ENCODE measurements around the gene STRN4. TPM values are rescaled to one million over a fixed set of nuclear protein-coding genes. Genes with fewer than 3 reads are reported as not detected.

STRN4 gene
- total and polyA plus RNA-seq, 4 donors = 9.5 to 29.9 (median 24.8) TPM

- Histone ChIP-seq H3K9ac (ENCODE audit: low read depth in 1 of 2, low read length in 2 of 2) (no peak overlapping the region), H3K27ac (ENCODE audit: low read depth in 1 of 2, low read length in 2 of 2) (no peak overlapping the region), H3K4me1 (ENCODE audit: control insufficient read depth in 4 of 4, insufficient read depth in 4 of 4, low read length in 3 of 4) (peaks cover 1 to 6% (median 3%) of the 10 kb centered on the region in 4 donors), H3K27me3 (ENCODE audit: control insufficient read depth in 4 of 4, insufficient read depth in 4 of 4, low read length in 3 of 4) (no peaks in the 10 kb centered on the region), H3K9me3 (ENCODE audit: control insufficient read depth in 4 of 4, low read length in 3 of 4) (no peaks in the 10 kb centered on the region), H3K4me3 (ENCODE audit: low read depth in 1 of 3, low read length in 3 of 3) (no peak overlapping the region), H3K36me3 (ENCODE audit: control insufficient read depth in 4 of 4, insufficient read depth in 3 of 4, low read depth in 1 of 4, low read length in 3 of 4) (peaks cover 0 to 2% (median 0%) of the 10 kb centered on the region in 4 donors)
- no peak for DNase-seq (ENCODE audit: low spot score)
- 97% methylated on average over 5 of the region's 5 CpGs for WGBS
- no peak for TF ChIP-seq GABPA (IDR thresholded peaks at IDR 0.05 in 1 of 2, conservative IDR thresholded peaks at IDR 0.05 in 1 of 2)
- TF ChIP-seq, protein P1, sequence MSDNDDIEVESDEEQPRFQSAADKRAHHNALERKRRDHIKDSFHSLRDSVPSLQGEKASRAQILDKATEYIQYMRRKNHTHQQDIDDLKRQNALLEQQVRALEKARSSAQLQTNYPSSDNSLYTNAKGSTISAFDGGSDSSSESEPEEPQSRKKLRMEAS (IDR thresholded peaks at IDR 0.05) = no peak
- TF ChIP-seq RAD21 (IDR thresholded peaks at IDR 0.05) = no peak
Observed at GRCh38 chr19:46760363-46760762, 14.1 kb upstream of the STRN4 start.

DNA sequence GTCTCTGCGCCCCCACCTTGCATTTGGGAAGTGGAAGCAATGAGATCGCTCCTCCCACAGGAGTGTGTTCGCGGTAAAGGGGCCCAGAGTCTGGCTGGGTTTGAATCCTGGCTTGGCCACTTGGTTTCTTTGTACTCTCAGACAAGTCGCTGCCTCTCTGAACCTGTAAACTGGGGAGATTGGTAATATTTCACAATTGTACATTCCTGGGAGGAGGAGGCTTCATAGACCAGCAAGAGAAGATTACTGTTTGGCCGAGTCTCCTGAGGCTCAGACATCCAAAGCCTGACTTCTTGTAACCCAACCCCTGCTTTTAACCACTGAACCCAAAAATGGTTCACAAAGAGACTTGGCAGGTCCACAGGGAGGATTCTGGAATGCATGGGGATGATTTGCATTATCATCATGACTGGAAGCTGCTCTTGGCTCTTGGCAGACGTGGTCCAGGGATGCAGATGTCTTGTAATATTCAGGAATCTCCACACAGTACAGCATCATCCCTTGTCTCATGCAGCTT is 13.6 kb upstream of the STRN4 start:
- TF ChIP-seq YY1 (IDR thresholded peaks at IDR 0.05) (no peak), HNF4G (IDR thresholded peaks at IDR 0.05) (no peak), EGR1 (IDR thresholded peaks at IDR 0.05; ENCODE audit: low read depth in 2 of 2) (no peak), TAF1 (conservative IDR thresholded peaks at IDR 0.05) (no peak), SP1 (IDR thresholded peaks at IDR 0.05) (no peak), JUND (IDR thresholded peaks at IDR 0.05) (no peak)
- no peaks in the 10 kb centered on the region for H3K27me3 ChIP-seq (ENCODE audit: control insufficient read depth in 4 of 4, insufficient read depth in 4 of 4, low read length in 3 of 4)
- peaks cover 1 to 6% (median 3%) of the 10 kb centered on the region in 4 donors for H3K4me1 ChIP-seq (ENCODE audit: control insufficient read depth in 4 of 4, insufficient read depth in 4 of 4, low read length in 3 of 4)
- H3K9me3 ChIP-seq (ENCODE audit: control insufficient read depth in 4 of 4, low read length in 3 of 4) = no peaks in the 10 kb centered on the region
- H3K4me3 ChIP-seq (ENCODE audit: low read depth in 1 of 3, low read length in 3 of 3) = no peak overlapping the region
- no peak overlapping the region for H3K9ac ChIP-seq (ENCODE audit: low read depth in 1 of 2, low read length in 2 of 2)
- no peak overlapping the region for H3K27ac ChIP-seq (ENCODE audit: low read depth in 1 of 2, low read length in 2 of 2)
- DNase-seq (ENCODE audit: low spot score) = no peak
- WGBS = 79% methylated on average over 7 of the region's 7 CpGs
- H3K36me3 ChIP-seq (ENCODE audit: control insufficient read depth in 4 of 4, insufficient read depth in 3 of 4, low read depth in 1 of 4, low read length in 3 of 4) = peaks cover 0 to 2% (median 0%) of the 10 kb centered on the region in 4 donors

DNA sequence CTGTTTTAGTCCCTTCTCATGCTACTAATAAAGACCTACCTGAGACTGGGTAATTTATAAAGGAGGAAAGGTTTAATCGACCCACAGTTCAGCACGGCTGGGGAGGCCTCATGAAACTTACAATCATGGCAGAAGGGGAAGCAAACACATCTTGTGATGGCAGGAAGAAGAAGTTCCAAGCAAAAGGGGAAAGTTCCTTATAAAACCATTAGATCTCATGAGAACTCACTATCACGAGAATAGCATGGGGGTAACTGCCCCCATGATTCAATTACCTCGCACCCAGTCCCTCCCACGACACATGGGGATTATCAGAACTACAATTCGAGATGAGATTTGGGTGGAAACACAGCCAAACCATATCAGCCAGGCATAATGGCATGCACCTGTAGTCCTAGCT is 13.0 kb upstream of the STRN4 start:
- H3K4me1 ChIP-seq (ENCODE audit: control insufficient read depth in 4 of 4, insufficient read depth in 4 of 4, low read length in 3 of 4) = peaks cover 1 to 6% (median 3%) of the 10 kb centered on the region in 4 donors
- no peak for TF ChIP-seq JUND (IDR thresholded peaks at IDR 0.05)
- no peak for TF ChIP-seq HNF4A (conservative IDR thresholded peaks at IDR 0.05)
- TF ChIP-seq GABPA (IDR thresholded peaks at IDR 0.05 in 1 of 2, conservative IDR thresholded peaks at IDR 0.05 in 1 of 2) = no peak
- TF ChIP-seq HNF4G (IDR thresholded peaks at IDR 0.05) = no peak
- TF ChIP-seq NR2F2 (IDR thresholded peaks at IDR 0.05) = no peak
- no peak for TF ChIP-seq RXRA (IDR thresholded peaks at IDR 0.05)
- no peak for TF ChIP-seq YY1 (IDR thresholded peaks at IDR 0.05)
- TF ChIP-seq RAD21 (IDR thresholded peaks at IDR 0.05) = no peak
- TF ChIP-seq CTCF (IDR thresholded peaks at IDR 0.05; ENCODE audit: low read depth, low read length, missing input control) = no peak
- TF ChIP-seq, protein P2, sequence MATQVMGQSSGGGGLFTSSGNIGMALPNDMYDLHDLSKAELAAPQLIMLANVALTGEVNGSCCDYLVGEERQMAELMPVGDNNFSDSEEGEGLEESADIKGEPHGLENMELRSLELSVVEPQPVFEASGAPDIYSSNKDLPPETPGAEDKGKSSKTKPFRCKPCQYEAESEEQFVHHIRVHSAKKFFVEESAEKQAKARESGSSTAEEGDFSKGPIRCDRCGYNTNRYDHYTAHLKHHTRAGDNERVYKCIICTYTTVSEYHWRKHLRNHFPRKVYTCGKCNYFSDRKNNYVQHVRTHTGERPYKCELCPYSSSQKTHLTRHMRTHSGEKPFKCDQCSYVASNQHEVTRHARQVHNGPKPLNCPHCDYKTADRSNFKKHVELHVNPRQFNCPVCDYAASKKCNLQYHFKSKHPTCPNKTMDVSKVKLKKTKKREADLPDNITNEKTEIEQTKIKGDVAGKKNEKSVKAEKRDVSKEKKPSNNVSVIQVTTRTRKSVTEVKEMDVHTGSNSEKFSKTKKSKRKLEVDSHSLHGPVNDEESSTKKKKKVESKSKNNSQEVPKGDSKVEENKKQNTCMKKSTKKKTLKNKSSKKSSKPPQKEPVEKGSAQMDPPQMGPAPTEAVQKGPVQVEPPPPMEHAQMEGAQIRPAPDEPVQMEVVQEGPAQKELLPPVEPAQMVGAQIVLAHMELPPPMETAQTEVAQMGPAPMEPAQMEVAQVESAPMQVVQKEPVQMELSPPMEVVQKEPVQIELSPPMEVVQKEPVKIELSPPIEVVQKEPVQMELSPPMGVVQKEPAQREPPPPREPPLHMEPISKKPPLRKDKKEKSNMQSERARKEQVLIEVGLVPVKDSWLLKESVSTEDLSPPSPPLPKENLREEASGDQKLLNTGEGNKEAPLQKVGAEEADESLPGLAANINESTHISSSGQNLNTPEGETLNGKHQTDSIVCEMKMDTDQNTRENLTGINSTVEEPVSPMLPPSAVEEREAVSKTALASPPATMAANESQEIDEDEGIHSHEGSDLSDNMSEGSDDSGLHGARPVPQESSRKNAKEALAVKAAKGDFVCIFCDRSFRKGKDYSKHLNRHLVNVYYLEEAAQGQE (IDR thresholded peaks at IDR 0.05) = no peak
- no peak for TF ChIP-seq TAF1 (conservative IDR thresholded peaks at IDR 0.05)
- no peak for TF ChIP-seq EGR1 (IDR thresholded peaks at IDR 0.05; ENCODE audit: low read depth in 2 of 2)
- TF ChIP-seq FOXA1 (IDR thresholded peaks at IDR 0.05) = no peak
- TF ChIP-seq ZBTB33 (IDR thresholded peaks at IDR 0.05) = no peak
- TF ChIP-seq, protein P1 (IDR thresholded peaks at IDR 0.05) = no peak
- TF ChIP-seq FOXA2 (IDR thresholded peaks at IDR 0.05) = no peak
- no peak for TF ChIP-seq ATF3 (IDR thresholded peaks at IDR 0.05)
- TF ChIP-seq SP1 (IDR thresholded peaks at IDR 0.05) = no peak
- H3K36me3 ChIP-seq (ENCODE audit: control insufficient read depth in 4 of 4, insufficient read depth in 3 of 4, low read depth in 1 of 4, low read length in 3 of 4) = peaks cover 0 to 2% (median 0%) of the 10 kb centered on the region in 4 donors
- 87% methylated on average over 6 of the region's 6 CpGs for WGBS
- no peak overlapping the region for H3K27ac ChIP-seq (ENCODE audit: low read depth in 1 of 2, low read length in 2 of 2)
- H3K4me3 ChIP-seq (ENCODE audit: low read depth in 1 of 3, low read length in 3 of 3) = no peak overlapping the region
- no peak overlapping the region for H3K9ac ChIP-seq (ENCODE audit: low read depth in 1 of 2, low read length in 2 of 2)
- no peaks in the 10 kb centered on the region for H3K27me3 ChIP-seq (ENCODE audit: control insufficient read depth in 4 of 4, insufficient read depth in 4 of 4, low read length in 3 of 4)
- no peak for DNase-seq (ENCODE audit: low spot score)
- H3K9me3 ChIP-seq (ENCODE audit: control insufficient read depth in 4 of 4, low read length in 3 of 4) = no peaks in the 10 kb centered on the region

Data from liver (tissue), 9 donors.